ENCODE measurements around the gene RELN. TPM values are rescaled to one million over a fixed set of nuclear protein-coding genes. Genes with fewer than 3 reads are reported as not detected.
A peak's percentile ranks its signal among the peaks of the same experiment; 100 is the strongest.

Gene RELN
- total RNA-seq, 1 experiment from 2014 or later = 8.0 TPM

DNA sequence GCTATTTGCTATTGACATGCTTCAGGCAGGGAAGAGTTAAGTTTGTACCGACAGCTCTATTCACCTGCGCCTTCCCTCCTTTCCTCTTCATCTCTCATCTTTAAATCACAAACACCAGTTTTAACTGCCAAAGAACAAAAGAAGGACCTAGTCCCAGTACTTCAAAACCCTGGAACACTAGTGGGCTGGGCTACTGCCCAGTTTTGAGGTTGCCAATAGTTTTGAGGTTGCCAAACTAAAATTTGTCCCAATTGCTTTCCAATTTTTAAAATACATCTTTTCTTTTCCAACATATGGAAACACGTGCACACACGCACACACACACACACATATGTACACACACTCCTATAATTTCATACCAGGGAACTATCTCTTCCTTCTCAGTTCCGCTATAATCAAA lies 412.8 kb downstream of the RELN start:
- Histone ChIP-seq H3K9me3 (ENCODE audit: low read length) (no peaks in the 10 kb centered on the region), H3K79me2 (ENCODE audit: low read length) (no peaks in the 10 kb centered on the region), H3K27ac (ENCODE audit: low read length) (no peak overlapping the region), H4K20me1 (ENCODE audit: low read length) (no peaks in the 10 kb centered on the region), H3K4me2 (ENCODE audit: low read length) (no peak overlapping the region), H3K9ac (ENCODE audit: low read length) (no peak overlapping the region), H3K9me2 (replicated peaks; ENCODE audit: low read length) (no peaks in the 10 kb centered on the region), H3K4me1 (ENCODE audit: insufficient read depth, low read length) (no peaks in the 10 kb centered on the region), H3K27me3 (ENCODE audit: low read length) (no peaks in the 10 kb centered on the region), H3K36me3 (ENCODE audit: low read depth, low read length) (no peaks in the 10 kb centered on the region), H3K4me3 (ENCODE audit: low read length) (no peak overlapping the region), H2AFZ (ENCODE audit: low read length) (no peak overlapping the region), H3F3A (ENCODE audit: low read length, unreplicated experiment) (no peaks in the 10 kb centered on the region)
- ChIA-PET POLR2A (ENCODE audit: unreplicated experiment) (no interaction called here), CTCF (no interaction called here)
- TF ChIP-seq, protein P1, sequence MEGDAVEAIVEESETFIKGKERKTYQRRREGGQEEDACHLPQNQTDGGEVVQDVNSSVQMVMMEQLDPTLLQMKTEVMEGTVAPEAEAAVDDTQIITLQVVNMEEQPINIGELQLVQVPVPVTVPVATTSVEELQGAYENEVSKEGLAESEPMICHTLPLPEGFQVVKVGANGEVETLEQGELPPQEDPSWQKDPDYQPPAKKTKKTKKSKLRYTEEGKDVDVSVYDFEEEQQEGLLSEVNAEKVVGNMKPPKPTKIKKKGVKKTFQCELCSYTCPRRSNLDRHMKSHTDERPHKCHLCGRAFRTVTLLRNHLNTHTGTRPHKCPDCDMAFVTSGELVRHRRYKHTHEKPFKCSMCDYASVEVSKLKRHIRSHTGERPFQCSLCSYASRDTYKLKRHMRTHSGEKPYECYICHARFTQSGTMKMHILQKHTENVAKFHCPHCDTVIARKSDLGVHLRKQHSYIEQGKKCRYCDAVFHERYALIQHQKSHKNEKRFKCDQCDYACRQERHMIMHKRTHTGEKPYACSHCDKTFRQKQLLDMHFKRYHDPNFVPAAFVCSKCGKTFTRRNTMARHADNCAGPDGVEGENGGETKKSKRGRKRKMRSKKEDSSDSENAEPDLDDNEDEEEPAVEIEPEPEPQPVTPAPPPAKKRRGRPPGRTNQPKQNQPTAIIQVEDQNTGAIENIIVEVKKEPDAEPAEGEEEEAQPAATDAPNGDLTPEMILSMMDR (conservative IDR thresholded peaks at IDR 0.05; ENCODE audit: low read depth, low read length) = no peak
- TF ChIP-seq EZH2phosphoT487 (IDR thresholded peaks at IDR 0.05; ENCODE audit: borderline replicate concordance, low read length) (no peak), EZH2 (IDR thresholded peaks at IDR 0.05; ENCODE audit: low read length, unreplicated experiment) (no peak)
- intact Hi-C loops (cut with micrococcal nuclease) = no loop called here
- no peak for DNase-seq
- BruUV-seq (replicated peaks) = no TSS peak
- ATAC-seq = no peak

DNA sequence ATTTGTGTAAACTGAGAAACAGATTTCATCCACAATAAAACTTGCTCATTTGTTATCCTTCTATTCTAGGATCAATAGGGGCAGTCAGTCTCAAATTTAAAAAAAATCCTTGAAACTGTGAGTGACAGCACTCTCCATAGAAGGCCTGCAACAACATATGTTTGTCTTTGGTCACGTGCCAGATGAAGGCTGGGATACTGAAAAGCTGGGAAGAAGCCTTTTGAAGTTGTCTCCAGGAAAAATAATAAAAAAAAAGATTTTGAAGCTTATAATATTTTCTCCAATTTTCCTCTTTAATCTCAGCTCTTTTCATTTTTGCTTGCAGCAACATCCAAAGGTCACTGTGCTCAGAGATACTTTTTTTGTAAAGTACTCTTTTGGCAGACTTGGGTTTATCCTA lies 414.9 kb downstream of the RELN start:
- Histone ChIP-seq H2AFZ (ENCODE audit: low read length) (no peak overlapping the region), H3K4me2 (ENCODE audit: low read length) (no peak overlapping the region), H3K4me3 (ENCODE audit: low read length) (no peak overlapping the region), H3K9ac (ENCODE audit: low read length) (no peak overlapping the region), H3K9me3 (ENCODE audit: low read length) (no peaks in the 10 kb centered on the region), H4K20me1 (ENCODE audit: low read length) (no peaks in the 10 kb centered on the region), H3K9me2 (replicated peaks; ENCODE audit: low read length) (no peaks in the 10 kb centered on the region), H3K4me1 (ENCODE audit: insufficient read depth, low read length) (no peaks in the 10 kb centered on the region), H3K79me2 (ENCODE audit: low read length) (no peaks in the 10 kb centered on the region), H3K27ac (ENCODE audit: low read length) (no peak overlapping the region), H3F3A (ENCODE audit: low read length, unreplicated experiment) (no peaks in the 10 kb centered on the region), H3K36me3 (ENCODE audit: low read depth, low read length) (no peaks in the 10 kb centered on the region), H3K27me3 (ENCODE audit: low read length) (no peaks in the 10 kb centered on the region)
- DNase-seq = no peak
- intact Hi-C loops (cut with micrococcal nuclease) = loop anchor here (5.0 kb wide), 1 partner anchor 63 kb away; no protein-coding TSS in a partner anchor
- ChIA-PET POLR2A (ENCODE audit: unreplicated experiment) (no interaction called here), CTCF (interaction anchor here (0.6 to 1.6 kb wide), 5 partner anchors 178 to 526 kb away, joined by 3 to 5 read pairs (median 4); no protein-coding TSS in a partner anchor)
- no TSS peak for BruUV-seq (replicated peaks)
- TF ChIP-seq, protein P1 (conservative IDR thresholded peaks at IDR 0.05; ENCODE audit: low read depth, low read length) = no peak
- TF ChIP-seq EZH2phosphoT487 (IDR thresholded peaks at IDR 0.05; ENCODE audit: borderline replicate concordance, low read length) (no peak), EZH2 (IDR thresholded peaks at IDR 0.05; ENCODE audit: low read length, unreplicated experiment) (no peak)
- no peak for ATAC-seq

DNA sequence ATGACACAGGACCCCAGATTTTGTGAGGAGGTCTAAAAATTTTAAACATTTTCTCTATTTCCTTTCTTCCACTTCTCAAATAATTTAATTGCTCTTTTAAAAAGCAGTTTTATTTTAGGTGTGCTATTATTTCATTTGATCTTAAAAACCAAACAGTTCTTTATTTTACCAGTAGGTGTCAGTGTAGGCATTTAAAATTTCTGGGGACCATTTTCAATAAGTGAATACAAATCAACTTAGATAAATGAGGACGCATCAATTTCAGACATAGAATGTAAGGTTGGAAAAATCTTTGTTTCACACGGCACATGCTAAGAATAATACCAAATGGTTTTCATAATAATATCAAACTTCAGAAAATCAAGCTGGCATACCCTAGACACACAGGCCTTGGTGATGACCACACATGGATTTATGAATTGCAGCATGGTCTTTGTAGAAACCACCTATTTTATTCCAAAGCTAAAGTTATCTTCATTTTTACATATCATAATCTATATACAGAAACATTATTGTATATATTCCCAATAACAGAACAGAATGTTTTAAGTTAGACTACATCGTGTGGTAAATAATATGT lies 415.9 kb downstream of the RELN start:
- BruUV-seq (replicated peaks) = no TSS peak
- Histone ChIP-seq H3K4me1 (ENCODE audit: insufficient read depth, low read length) (no peaks in the 10 kb centered on the region), H3F3A (ENCODE audit: low read length, unreplicated experiment) (no peaks in the 10 kb centered on the region), H3K9ac (ENCODE audit: low read length) (no peak overlapping the region), H3K27me3 (ENCODE audit: low read length) (no peaks in the 10 kb centered on the region), H3K4me3 (ENCODE audit: low read length) (no peak overlapping the region), H4K20me1 (ENCODE audit: low read length) (no peaks in the 10 kb centered on the region), H3K4me2 (ENCODE audit: low read length) (no peak overlapping the region), H3K9me3 (ENCODE audit: low read length) (no peaks in the 10 kb centered on the region), H3K79me2 (ENCODE audit: low read length) (no peaks in the 10 kb centered on the region), H3K9me2 (replicated peaks; ENCODE audit: low read length) (no peaks in the 10 kb centered on the region), H3K27ac (ENCODE audit: low read length) (no peak overlapping the region), H2AFZ (ENCODE audit: low read length) (no peak overlapping the region), H3K36me3 (ENCODE audit: low read depth, low read length) (no peaks in the 10 kb centered on the region)
- ATAC-seq (no peak; the same call in none of the 2 replicates), DNase-seq (peak; percentile 78)
- POLR2A ChIA-PET (ENCODE audit: unreplicated experiment) = no interaction called here
- intact Hi-C loops (cut with micrococcal nuclease) = loop anchor here (1.0 to 5.0 kb wide), 6 partner anchors 49 to 583 kb away; no protein-coding TSS in a partner anchor
- TF ChIP-seq EZH2phosphoT487 (IDR thresholded peaks at IDR 0.05; ENCODE audit: borderline replicate concordance, low read length) (no peak), EZH2 (IDR thresholded peaks at IDR 0.05; ENCODE audit: low read length, unreplicated experiment) (no peak)
- TF ChIP-seq, protein P1 (conservative IDR thresholded peaks at IDR 0.05; ENCODE audit: low read depth, low read length) = peak; percentile 80
- CTCF ChIA-PET = interaction anchor here (0.5 to 1.6 kb wide), 3 partner anchors 21 to 523 kb away, joined by 5 read pairs; no protein-coding TSS in a partner anchor
